Activated CD4-positive, alpha-beta T cell treated with anti-CD3 and anti-CD28 coated beads for 24 hours (primary cell): Measurements from ENCODE around the gene MECP2.

ENCODE experiments used
- DNase-seq, 2 donors: peaks; one replicate each; pipeline ENCODE4 v3.0.0-alpha.2; 2020; ENCODE audit warnings: low read depth in 2 of 2

The MECP2 gene

GRCh38 chrX:154061801-154062200, 35.7 kb downstream of the MECP2 start:
- no peak for DNase-seq

GRCh38 chrX:154059729-154060245, 37.7 kb downstream of the MECP2 start:
- no peak for DNase-seq

- DNase-seq, result no peak
Measured at GRCh38 chrX:154059231-154059630, 38.3 kb downstream of the MECP2 start.

- no peak for DNase-seq
Measured at GRCh38 chrX:154058214-154058997, 39.1 kb downstream of the MECP2 start.

- no peak for DNase-seq
Measured at GRCh38 chrX:154057791-154058190, 39.7 kb downstream of the MECP2 start.

- no peak for DNase-seq
Measured at GRCh38 chrX:154056770-154057241, 40.7 kb downstream of the MECP2 start.

- peak; percentile 58 to 68 for DNase-seq
Measured at GRCh38 chrX:154051201-154051810, 46.2 kb downstream of the MECP2 start.

- no peak for DNase-seq
Measured at GRCh38 chrX:154050113-154050495, 47.4 kb downstream of the MECP2 start.

GRCh38 chrX:154049209-154050112, 48.1 kb downstream of the MECP2 start:
- no peak for DNase-seq

- no peak for DNase-seq
Measured at GRCh38 chrX:154048398-154048797, 49.1 kb downstream of the MECP2 start.

GRCh38 chrX:154046940-154047610, 50.4 kb downstream of the MECP2 start:
- DNase-seq, result no peak

GRCh38 chrX:154046031-154046781, 51.3 kb downstream of the MECP2 start:
- DNase-seq, result no peak

GRCh38 chrX:154044091-154044490, 53.4 kb downstream of the MECP2 start:
- no peak for DNase-seq

GRCh38 chrX:154043003-154043763, 54.3 kb downstream of the MECP2 start:
- no peak for DNase-seq

- no peak for DNase-seq
Measured at GRCh38 chrX:154040863-154041262, 56.7 kb downstream of the MECP2 start.

GRCh38 chrX:154040307-154040756, 57.2 kb downstream of the MECP2 start:
- DNase-seq, result no peak

GRCh38 chrX:154039577-154039976, 57.9 kb downstream of the MECP2 start:
- no peak for DNase-seq

- no peak for DNase-seq
Measured at GRCh38 chrX:154038656-154039055, 58.9 kb downstream of the MECP2 start.

- no peak for DNase-seq
Measured at GRCh38 chrX:154037754-154038153, 59.8 kb downstream of the MECP2 start.

- no peak for DNase-seq
Measured at GRCh38 chrX:154036513-154036912, 61.0 kb downstream of the MECP2 start.
